ENCODE results near the gene WIF1. TPM values are rescaled to one million over a fixed set of nuclear protein-coding genes. Genes with fewer than 3 reads are reported as not detected.
A peak's percentile ranks its signal among the peaks of the same experiment; 100 is the strongest.

WIF1 gene
- total RNA-seq, 4 donors from 2014 or later, result 0.85 TPM; not detected in 3

- Histone ChIP-seq H3K4me1 (no peaks in the 10 kb centered on the region), H3K36me3 (no peaks in the 10 kb centered on the region), H3K27me3 (no peaks in the 10 kb centered on the region), H3K27ac (peak overlapping the region in 3 of 4 donors; percentile 9 to 83 (median 49)), H3K4me3 (peak overlapping the region in 1 of 4 donors; percentile 24), H3K9me3 (no peaks in the 10 kb centered on the region)
- DNase-seq, result peak in 1 of 3 donors; percentile 66
- no peak for TF ChIP-seq CTCF (IDR thresholded peaks at IDR 0.05)
Observed at GRCh38 chr12:65022960-65023359, 98.1 kb downstream of the WIF1 start.

- Histone ChIP-seq H3K36me3 (no peaks in the 10 kb centered on the region), H3K27ac (peak overlapping the region in 3 of 4 donors; percentile 32 to 83 (median 76)), H3K9me3 (no peaks in the 10 kb centered on the region), H3K4me1 (no peaks in the 10 kb centered on the region), H3K27me3 (no peaks in the 10 kb centered on the region), H3K4me3 (peak overlapping the region in 1 of 4 donors; percentile 24)
- TF ChIP-seq CTCF (IDR thresholded peaks at IDR 0.05), result no peak
- TF ChIP-seq POLR2A (IDR thresholded peaks at IDR 0.05), result no peak
- DNase-seq, result peak in 2 of 3 donors; percentile 82 to 88
Observed at GRCh38 chr12:65022421-65022820, 98.7 kb downstream of the WIF1 start.

- TF ChIP-seq POLR2A (IDR thresholded peaks at IDR 0.05), result no peak
- TF ChIP-seq CTCF (IDR thresholded peaks at IDR 0.05), result no peak
- DNase-seq, result no peak
Observed at GRCh38 chr12:65019696-65020234, 101.3 kb downstream of the WIF1 start.

GRCh38 chr12:65016881-65017650, 104.0 kb downstream of the WIF1 start:
- Histone ChIP-seq H3K36me3 (no peaks in the 10 kb centered on the region), H3K27me3 (no peaks in the 10 kb centered on the region), H3K9me3 (no peaks in the 10 kb centered on the region), H3K27ac (no peak overlapping the region), H3K4me1 (peaks cover 0 to 9% (median 0%) of the 10 kb centered on the region in 4 donors), H3K4me3 (no peak overlapping the region)
- DNase-seq, result no peak
- TF ChIP-seq POLR2A (IDR thresholded peaks at IDR 0.05) (no peak), CTCF (IDR thresholded peaks at IDR 0.05) (no peak)

More at GRCh38 chr12:65019696-65020234, 101.3 kb downstream of the WIF1 start:
- H3K4me1 ChIP-seq, result peaks cover 0 to 6% (median 0%) of the 10 kb centered on the region in 4 donors
- no peak overlapping the region for H3K27ac ChIP-seq
- H3K9me3 ChIP-seq, result no peaks in the 10 kb centered on the region
- H3K27me3 ChIP-seq, result no peaks in the 10 kb centered on the region
- no peaks in the 10 kb centered on the region for H3K36me3 ChIP-seq
- no peak overlapping the region for H3K4me3 ChIP-seq

GRCh38 chr12:65015850-65016249, 105.3 kb downstream of the WIF1 start:
- Histone ChIP-seq H3K4me3 (no peak overlapping the region), H3K9me3 (no peaks in the 10 kb centered on the region), H3K27me3 (no peaks in the 10 kb centered on the region), H3K27ac (peak overlapping the region in 3 of 4 donors; percentile 3 to 62 (median 17)), H3K36me3 (no peaks in the 10 kb centered on the region), H3K4me1 (peaks cover 0 to 9% (median 0%) of the 10 kb centered on the region in 4 donors)
- peak in 1 of 3 donors; percentile 55 for DNase-seq
- TF ChIP-seq POLR2A (IDR thresholded peaks at IDR 0.05) (no peak), CTCF (IDR thresholded peaks at IDR 0.05) (no peak)

Measured in Peyer's patch (tissue), 4 donors.